Epithelial cell of prostate (primary cell): Measurements from ENCODE around the gene FES.
"Not testable (repeated sequence)": the region's sequence is repeated elsewhere in the genome, so short reads cannot be mapped to it uniquely, and the experiment has no call there.

Source experiments
- DNase-seq: peaks from one replicate; pipeline ENCODE4 v3.0.0-alpha.2; 2011; ENCODE audit warnings: low read depth, low spot score
- H3K27ac ChIP-seq: fragments of 450-650 bp; 2 replicates; pipeline ENCODE4 v1.5.1; 2017; ENCODE audit warnings: mild to moderate bottlenecking

Gene FES

GRCh38 chr15:90883976-90884718 is at the start of gene FES:
Gene FES (plus strand): TSS chr15:90884504. CDS start chr15:90885046, 542 bp downstream.
- DNase-seq: no peak
- peak within 1 kb of the TSS; percentile 11 for H3K27ac ChIP-seq

- no peak overlapping the region for H3K27ac ChIP-seq
- no peak for DNase-seq
These were observed 49.7 kb upstream of the FES start for GRCh38 chr15:90834626-90835025.

- H3K27ac ChIP-seq: no peak overlapping the region
- DNase-seq: no peak
These were observed 47.9 kb upstream of the FES start for GRCh38 chr15:90836296-90836871.

DNA sequence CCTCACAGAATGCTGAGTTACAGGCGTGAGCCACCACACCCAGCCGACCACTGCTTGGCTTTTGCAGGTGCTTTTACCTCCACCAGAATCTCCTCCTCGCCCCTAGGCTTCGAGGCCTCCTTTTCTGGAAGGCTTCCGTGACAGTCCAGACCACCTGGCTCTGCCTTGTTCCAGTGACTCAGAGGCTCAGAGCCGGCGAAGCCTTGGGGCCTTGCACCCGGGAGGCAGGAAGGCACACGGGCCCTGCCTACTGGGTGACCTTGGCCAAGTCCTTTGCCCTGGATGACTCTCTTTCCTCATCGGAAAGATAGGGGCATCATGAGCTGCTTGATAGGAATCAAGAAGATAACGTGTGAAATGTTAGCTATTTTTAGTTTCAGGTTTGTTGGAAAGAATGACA is 47.2 kb upstream of the FES start:
- no peak for DNase-seq
- no peak overlapping the region for H3K27ac ChIP-seq

GRCh38 chr15:90838139-90838538 is 46.2 kb upstream of the FES start:
- H3K27ac ChIP-seq: no peak overlapping the region
- DNase-seq: no peak

DNA sequence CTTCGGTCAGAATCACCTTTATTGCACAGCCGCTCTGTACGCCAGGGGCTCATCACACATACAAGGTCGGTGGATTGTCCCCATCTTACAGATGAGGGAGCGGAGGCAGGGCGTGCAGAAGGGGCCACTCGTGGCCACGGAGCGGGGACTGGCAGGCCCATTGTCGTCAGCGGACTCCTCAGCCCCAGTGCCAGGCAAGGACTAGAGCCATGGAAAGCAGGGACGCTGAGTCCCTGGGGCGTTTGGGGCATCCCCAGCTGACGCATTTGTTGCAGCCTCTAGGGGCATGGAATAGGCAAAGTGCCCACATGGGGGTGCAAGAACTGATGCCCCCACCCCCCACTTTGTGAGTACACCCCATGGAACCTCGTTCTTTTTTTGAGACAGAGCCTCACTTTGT is 45.8 kb upstream of the FES start:
- peak overlapping the region; percentile 85 for H3K27ac ChIP-seq
- DNase-seq: no peak

- DNase-seq: peak; percentile 37
- peak overlapping the region; percentile 85 for H3K27ac ChIP-seq
These were observed 44.9 kb upstream of the FES start for GRCh38 chr15:90839187-90840071.

DNA sequence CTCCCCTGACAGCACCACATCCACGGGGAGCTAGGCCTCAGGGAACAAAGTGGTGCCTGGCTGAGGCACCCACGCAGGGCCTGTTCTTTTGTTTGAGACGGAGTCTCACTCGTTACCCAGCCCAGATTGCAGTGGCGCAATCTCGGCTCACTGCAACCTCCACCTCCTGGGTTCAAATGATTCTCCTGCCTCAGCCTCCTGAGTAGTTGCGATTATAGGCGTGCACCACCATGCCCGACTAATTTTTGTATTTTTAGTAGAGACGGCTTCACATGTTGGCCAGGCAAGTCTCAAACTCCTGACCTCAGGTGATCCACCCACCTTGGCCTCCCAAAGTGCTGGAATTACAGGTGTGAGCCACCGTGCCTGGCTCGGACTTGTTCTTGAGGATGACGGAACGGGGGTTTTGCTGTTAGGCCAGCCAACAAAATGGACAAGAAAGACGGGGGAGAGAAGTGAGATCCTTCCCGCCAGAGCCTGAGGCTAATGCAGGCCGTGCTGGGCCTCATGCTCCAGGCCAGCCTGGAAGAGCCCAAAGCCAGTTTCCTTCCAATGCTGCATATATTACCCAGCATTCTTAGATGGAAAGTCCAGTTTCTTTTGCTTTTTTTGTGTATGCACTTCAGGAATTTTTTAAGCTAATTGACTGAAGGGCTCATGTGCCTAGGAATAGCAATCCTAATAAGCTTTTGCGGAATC is 44.0 kb upstream of the FES start:
- peak overlapping the region; percentile 85 for H3K27ac ChIP-seq
- no peak for DNase-seq

- no peak overlapping the region for H3K27ac ChIP-seq
- DNase-seq: no peak
These were observed 43.4 kb upstream of the FES start for GRCh38 chr15:90840954-90841353.

GRCh38 chr15:90844696-90845095 is 39.6 kb upstream of the FES start:
- H3K27ac ChIP-seq: peak overlapping the region; percentile 46
- no peak for DNase-seq

DNA sequence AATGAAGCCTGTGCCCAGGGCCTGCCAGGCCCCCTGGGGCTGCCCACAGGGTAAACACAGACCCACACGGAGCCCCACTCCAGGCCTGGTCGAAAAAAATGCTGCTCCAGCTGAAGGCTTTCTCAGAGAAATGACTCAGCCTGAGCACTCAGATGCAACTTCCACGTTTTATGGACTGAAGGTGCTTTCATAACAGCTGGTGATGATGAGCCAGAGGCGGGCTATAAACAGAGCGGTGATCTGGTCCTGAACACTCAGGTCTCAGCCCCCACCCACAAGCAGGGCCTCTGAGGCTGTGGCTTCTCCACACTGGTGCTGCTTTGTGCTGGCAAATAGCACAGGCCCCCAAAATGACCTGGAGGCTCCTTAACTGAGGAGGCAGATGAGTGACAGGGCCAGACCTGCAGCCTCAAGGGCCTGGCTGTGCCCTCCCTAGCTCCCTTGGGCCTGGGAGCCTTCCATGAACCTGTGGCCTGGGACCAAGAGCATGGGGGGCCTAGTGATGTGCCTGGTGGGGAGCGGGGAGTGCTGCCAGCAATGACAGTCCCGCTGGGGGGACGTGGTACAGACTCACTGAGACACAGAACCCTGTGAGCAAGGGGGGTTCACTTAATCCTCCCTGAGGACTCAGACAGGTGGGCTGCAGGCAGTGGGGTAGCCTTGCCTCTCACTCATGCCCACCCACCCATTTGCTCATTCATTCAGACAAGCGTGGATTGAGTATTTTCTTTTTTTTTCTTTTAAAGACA is 38.9 kb upstream of the FES start:
- peak overlapping the region; percentile 46 for H3K27ac ChIP-seq
- no peak for DNase-seq

DNA sequence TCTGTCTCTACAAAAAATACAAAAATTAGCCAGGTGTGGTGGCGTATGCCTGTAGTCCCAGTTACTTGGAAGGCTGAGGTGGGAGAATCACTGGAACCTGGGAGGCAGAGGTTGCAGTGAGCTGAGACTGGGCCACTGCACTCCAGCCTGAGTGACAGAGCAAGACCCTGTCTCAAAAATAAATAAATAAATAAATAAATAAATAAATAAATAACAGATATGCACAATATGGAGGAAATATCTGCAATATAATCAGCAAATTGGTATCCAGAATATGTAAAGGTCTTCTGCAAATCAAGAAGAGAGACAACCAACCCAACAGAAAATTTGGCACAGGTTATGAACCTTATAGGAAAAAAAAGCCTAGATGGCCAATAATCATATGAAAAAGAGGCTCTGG is 34.9 kb upstream of the FES start:
- not testable (repeated sequence) for DNase-seq, H3K27ac ChIP-seq

GRCh38 chr15:90851114-90851513 is 33.2 kb upstream of the FES start:
- H3K27ac ChIP-seq: no peak overlapping the region
- no peak for DNase-seq

GRCh38 chr15:90851940-90852339 is 32.4 kb upstream of the FES start:
- no peak for DNase-seq
- H3K27ac ChIP-seq: no peak overlapping the region

- H3K27ac ChIP-seq: no peak overlapping the region
- no peak for DNase-seq
These were observed 29.2 kb upstream of the FES start for GRCh38 chr15:90855139-90855538.

DNA sequence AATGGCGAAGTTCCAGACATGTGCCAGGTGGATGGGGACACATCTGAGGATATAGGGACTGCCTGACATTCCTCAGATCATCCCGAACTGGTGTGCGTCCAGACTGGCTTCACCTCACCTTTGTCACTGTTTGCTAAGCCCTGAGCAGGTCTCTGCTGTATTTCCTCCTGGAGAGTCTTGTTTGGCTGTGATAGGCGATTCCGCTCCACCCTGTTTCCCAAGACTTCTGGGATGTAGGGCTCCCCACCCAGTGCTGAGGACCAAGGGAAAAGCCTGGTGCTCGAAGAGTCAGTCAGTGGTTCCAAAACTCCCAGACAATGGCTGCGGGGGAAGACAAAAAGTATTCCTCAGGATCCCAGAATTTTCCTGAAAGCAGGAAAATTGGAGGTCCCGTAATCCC is 27.0 kb upstream of the FES start:
- DNase-seq: no peak
- no peak overlapping the region for H3K27ac ChIP-seq

- no peak overlapping the region for H3K27ac ChIP-seq
These were observed 26.3 kb upstream of the FES start for GRCh38 chr15:90857883-90858443.

GRCh38 chr15:90859234-90860131 is 24.8 kb upstream of the FES start:
- H3K27ac ChIP-seq: peak overlapping the region; percentile 58
- DNase-seq: no peak

More at GRCh38 chr15:90857883-90858443, 26.3 kb upstream of the FES start:
- no peak for DNase-seq
